NCI-H1930 (cell line): ENCODE measurements around the gene ME2.
"Not testable (repeated sequence)": the region's sequence is repeated elsewhere in the genome, so short reads cannot be mapped to it uniquely, and the experiment has no call there.

Experiments used
- DNase-seq, 2 experiments: peaks; one replicate each; lab custom pipeline; 2025; lab: John Stamatoyannopoulos, UW

Gene ME2

GRCh38 chr18:50973367-50974126 lies 94.6 kb downstream of the ME2 start:
- no peak for DNase-seq

DNA sequence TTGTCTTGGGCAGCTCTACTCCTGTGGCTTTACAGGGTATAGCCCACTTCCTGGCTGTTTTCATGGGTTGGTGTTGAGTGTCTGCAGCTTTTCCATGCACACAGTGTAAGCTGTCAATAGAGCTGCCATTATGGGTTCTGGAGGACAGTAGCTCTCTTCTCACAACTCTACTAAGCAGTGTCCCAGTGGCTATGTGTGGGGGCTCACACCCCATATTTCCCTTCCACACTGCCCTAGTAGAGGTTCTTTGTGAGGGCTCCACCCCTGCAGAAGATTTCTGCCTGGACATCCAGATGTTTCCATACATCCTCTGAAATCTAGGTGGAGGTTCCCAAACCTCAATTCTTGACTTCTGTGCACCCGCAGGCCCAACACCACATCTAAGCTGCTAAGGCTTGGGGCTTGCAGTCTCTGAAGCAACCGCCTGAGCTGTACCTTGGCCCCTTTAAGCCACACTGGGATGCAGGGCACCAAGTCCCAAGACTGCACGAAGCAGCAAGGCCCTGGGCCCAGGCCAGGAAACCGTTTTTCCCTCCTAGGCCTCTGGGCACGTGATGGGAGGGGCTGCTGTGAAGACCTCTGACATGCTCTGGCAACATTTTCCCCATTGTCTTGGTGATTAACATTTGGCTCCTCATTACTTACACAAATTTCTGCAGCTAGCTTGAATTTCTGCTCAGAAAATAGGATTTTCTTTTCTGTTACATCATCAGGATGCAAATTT lies 98.3 kb downstream of the ME2 start:
- DNase-seq: no peak

DNA sequence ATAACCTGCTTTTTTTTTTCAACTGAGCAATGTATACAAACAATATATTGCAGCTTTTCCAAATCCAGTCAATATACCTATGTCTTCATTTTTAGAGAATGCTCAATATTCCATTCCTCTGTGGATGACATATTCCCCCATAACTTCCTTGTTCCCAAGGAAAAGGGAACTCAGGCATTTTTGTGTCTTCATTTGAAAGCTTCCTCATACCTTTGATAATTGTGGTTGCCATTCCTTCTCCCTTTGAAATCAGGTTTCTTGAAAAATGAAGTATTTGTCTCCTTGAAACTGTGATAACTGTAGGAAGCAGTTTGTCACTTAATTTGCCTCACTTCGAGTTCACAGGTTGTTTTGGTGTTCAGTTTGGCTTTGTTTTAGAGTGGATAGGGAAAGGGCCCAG lies 102.5 kb downstream of the ME2 start:
- no peak for DNase-seq

DNA sequence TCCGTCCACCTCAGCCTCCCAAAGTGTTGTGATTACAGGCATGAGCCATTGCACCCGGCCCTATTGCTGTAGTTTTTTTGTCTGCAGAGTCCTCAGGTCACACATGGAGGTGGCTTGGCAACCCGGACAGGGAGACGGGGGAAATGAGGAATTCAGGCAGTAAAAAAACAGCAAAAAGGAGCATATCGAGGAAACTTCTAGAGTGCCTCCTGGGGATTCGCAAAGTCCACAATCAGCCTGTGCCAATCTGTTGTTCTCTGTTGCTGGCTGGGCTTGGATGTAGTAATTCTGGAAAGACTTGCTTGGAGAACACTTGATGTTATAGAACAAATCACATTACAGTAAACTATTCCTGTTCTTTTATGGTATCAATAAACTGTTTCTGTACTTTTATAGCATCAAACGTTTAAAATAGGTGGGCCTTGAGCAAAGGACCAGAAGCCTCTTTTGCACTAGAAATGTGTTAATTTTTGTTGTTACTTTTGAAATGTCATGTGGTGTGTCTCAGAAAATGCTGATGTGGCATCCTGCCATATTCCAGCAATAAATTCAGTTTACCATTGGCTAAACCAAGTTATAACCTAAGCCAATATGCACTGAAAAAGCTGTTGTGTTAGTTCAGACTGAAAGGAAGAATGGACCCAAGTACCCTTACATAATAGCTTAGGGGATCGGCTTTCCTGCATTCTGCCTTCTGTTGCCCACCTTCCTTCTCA lies 103.3 kb downstream of the ME2 start:
- no peak for DNase-seq

GRCh38 chr18:50982802-50983179 lies 103.9 kb downstream of the ME2 start:
- DNase-seq: no peak

- no peak for DNase-seq
Observed at GRCh38 chr18:50986360-50987087, 107.6 kb downstream of the ME2 start.

DNA sequence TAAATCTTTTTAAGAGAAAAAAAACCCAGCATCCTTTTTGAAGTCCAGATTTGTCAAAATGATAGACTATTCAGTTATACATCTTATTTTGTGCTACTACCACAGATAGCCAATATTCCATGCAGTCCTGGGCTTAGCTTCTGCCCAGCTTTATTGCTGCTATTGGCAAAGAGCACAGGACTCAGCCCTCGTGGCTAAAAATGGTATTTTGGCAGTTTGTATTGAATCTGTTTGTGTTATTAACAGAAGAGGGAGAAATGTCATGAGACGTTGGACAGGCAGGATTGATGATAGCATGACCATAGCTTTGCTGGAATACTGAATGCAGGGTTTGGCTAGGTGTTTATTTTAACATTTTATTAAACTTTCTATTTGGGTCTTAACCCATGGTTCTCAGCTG lies 108.3 kb downstream of the ME2 start:
- DNase-seq: no peak

DNA sequence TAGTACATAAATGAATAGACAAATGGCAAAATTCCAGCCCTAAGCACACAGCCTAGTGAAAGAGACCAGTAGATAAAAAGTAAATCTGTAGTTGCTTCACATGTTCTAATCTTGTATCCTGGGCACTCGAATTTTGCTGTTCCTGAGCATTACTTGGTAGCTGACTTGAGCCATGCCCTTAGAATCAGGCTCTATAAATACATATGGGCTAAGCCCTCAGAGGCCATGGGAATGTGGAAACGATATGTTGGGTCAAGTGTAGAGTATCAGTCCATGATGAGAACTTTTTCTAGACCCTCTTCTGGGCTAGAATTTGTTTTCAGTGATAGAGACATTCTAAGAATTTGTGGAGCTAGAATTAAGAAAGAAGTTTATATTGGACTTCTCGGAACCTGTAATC lies 110.8 kb downstream of the ME2 start:
- DNase-seq: no peak

DNA sequence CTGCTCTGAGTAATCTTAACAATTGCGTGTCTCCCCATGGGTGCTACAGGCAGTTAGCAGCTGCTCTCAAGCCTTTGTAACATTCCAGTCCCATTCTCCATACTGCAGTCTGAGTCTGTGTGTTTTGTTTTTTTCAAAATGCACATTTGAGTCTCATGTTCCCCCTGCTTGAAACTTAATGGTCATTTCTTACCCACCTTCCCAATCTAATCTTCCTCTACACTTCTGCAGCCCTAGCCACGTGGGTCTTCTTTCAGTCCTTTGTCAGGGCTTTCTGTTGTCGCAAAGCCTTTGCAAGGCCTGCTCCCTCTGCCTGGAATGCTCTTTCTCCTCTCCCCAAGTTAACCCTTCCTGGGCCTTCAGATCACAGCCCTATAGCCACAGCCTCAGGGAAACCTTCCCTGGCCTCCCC lies 113.4 kb downstream of the ME2 start:
- no peak for DNase-seq

GRCh38 chr18:50994031-50994430 lies 115.1 kb downstream of the ME2 start:
- no peak for DNase-seq

DNA sequence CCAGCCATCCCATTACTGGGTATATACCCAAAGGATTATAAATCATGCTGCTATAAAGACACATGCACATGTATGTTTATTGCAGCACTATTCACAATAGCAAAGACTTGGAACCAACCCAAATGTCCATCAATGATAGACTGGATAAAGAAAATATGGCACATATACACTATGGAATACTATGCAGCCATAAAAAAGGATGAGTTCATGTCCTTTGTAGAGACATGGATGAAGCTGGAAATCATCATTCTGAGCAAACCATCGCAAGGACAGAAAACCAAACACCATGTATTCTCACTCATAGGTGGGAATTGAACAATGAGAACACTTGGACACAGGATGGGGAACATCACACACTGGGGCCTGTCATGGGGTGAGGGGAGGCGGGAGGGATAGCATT lies 124.3 kb downstream of the ME2 start:
- DNase-seq: not testable (repeated sequence)
